Body of pancreas (tissue), 4 donors: ENCODE data around the gene DMD. TPM values are rescaled to one million over a fixed set of nuclear protein-coding genes. Genes with fewer than 3 reads are reported as not detected.
"Not testable (repeated sequence)": the region's sequence is repeated elsewhere in the genome, so short reads cannot be mapped to it uniquely, and the experiment has no call there.

Experiments
- ATAC-seq: fragments of 150-250 bp; one replicate; pipeline ENCODE4 v1.9.1; 2016
- DNase-seq, 4 donors: peaks; one replicate each; pipeline ENCODE4 v3.0.0-alpha.2; 2019
- H3K27ac ChIP-seq, 4 donors: fragments of 200-600 bp; sonication (generic); 1 replicate in 3 of 4; 2 replicates in 1 of 4; pipeline versions ENCODE4 v1.5.1 to v1.6.1; 2016 to 2019; ENCODE audit warnings: mild to moderate bottlenecking in 1 of 4, mixed read lengths in 1 of 4, moderate library complexity in 1 of 4
- H3K27me3 ChIP-seq, 2 donors: fragments of 200-600 bp; sonication (generic); one replicate each; pipeline ENCODE4 v1.6.0; 2016; ENCODE audit warnings: mild to moderate bottlenecking in 1 of 2
- H3K36me3 ChIP-seq, 2 donors: fragments of 200-600 bp; sonication (generic); replicated peaks in 1 of 2; 2 replicates each; pipeline ENCODE4 v1.5.1; 2016; ENCODE audit warnings: low read depth in 2 of 2; ENCODE audit not compliant: insufficient read depth in 1 of 2
- H3K4me1 ChIP-seq: fragments of 200-600 bp; sonication (generic); one replicate; pipeline ENCODE4 v1.6.0; 2016
- H3K4me3 ChIP-seq, 2 donors: fragments of 200-600 bp; sonication (generic); 1 replicate in 1 of 2; 2 replicates in 1 of 2; pipeline ENCODE4 v1.5.1; 2016 to 2019
- H3K9me3 ChIP-seq, 3 donors: fragments of 200-600 bp; sonication (generic); 1 replicate in 2 of 3; 2 replicates in 1 of 3; pipeline ENCODE4 v1.5.1; 2016
- CTCF ChIP-seq, 7 experiments: fragments of 450-650 bp in 4 of 7; fragments of 200-600 bp in 3 of 7; sonication (generic) in 3 of 7; IDR thresholded peaks; one replicate each; pipeline ENCODE4 v1.5.1; 2016 to 2019; ENCODE audit warnings: antibody characterized with exemption in 7 of 7
- POLR2A ChIP-seq, 3 donors: fragments of 450-650 bp; IDR thresholded peaks; one replicate each; pipeline ENCODE4 v1.6.1; 2016; ENCODE audit warnings: antibody characterized with exemption in 3 of 3, mild to moderate bottlenecking in 2 of 3
- WGBS, 2 donors: methylation state at CpG; one replicate each; pipeline ENCODE4 v1.1.5; 2017; 5-methylcytosine and 5-hydroxymethylcytosine counted together
- intact Hi-C: fragments of 100-400 bp; cut with DNase I; formaldehyde crosslinking; loops from one replicate; pipeline ENCODE4 v1.15.1; 2023
- total RNA-seq, 2 donors: library from RNA; depleted of rRNA; stranded (reverse); fragments of >200 nt; gene quantifications; one replicate each; pipeline ENCODE4 v1.1.0, GENCODE V29; 2016

The DMD gene
- total RNA-seq, 2 donors from 2014 or later = 28.5 to 38.6 TPM

- Histone ChIP-seq H3K27ac (no peak overlapping the region), H3K9me3 (no peaks in the 10 kb centered on the region), H3K4me3 (no peak overlapping the region), H3K36me3 (no peaks in the 10 kb centered on the region), H3K4me1 (no peaks in the 10 kb centered on the region), H3K27me3 (no peaks in the 10 kb centered on the region)
- TF ChIP-seq CTCF (IDR thresholded peaks at IDR 0.05) = no peak
- TF ChIP-seq POLR2A (IDR thresholded peaks at IDR 0.05) = no peak
- intact Hi-C loops = no loop called here
- ATAC-seq = no peak
- WGBS, 2 donors = 81 to 87% methylated on average over 2 of the region's 2 CpGs
- no peak for DNase-seq
Measured at GRCh38 chrX:31591355-31591754, 1620.0 kb downstream of the DMD start.

- H3K4me1 ChIP-seq = no peaks in the 10 kb centered on the region
- intact Hi-C loops = no loop called here
- ATAC-seq = no peak
- no peak for DNase-seq
- WGBS, 2 donors = 73 to 74% methylated on average over 5 of the region's 5 CpGs
- H3K4me3 ChIP-seq = no peak overlapping the region
- no peaks in the 10 kb centered on the region for H3K27me3 ChIP-seq
- no peak for TF ChIP-seq POLR2A (IDR thresholded peaks at IDR 0.05)
- no peak for TF ChIP-seq CTCF (IDR thresholded peaks at IDR 0.05)
- no peak overlapping the region for H3K27ac ChIP-seq
- no peaks in the 10 kb centered on the region for H3K9me3 ChIP-seq
- no peaks in the 10 kb centered on the region for H3K36me3 ChIP-seq
Measured at GRCh38 chrX:31590581-31591114, 1620.7 kb downstream of the DMD start.

GRCh38 chrX:31589503-31589902, 1621.8 kb downstream of the DMD start:
- Histone ChIP-seq H3K27ac (no peak overlapping the region), H3K9me3 (no peaks in the 10 kb centered on the region), H3K27me3 (no peaks in the 10 kb centered on the region), H3K4me1 (no peaks in the 10 kb centered on the region), H3K4me3 (no peak overlapping the region), H3K36me3 (no peaks in the 10 kb centered on the region)
- DNase-seq (no peak), ATAC-seq (no peak)
- no peak for TF ChIP-seq CTCF (IDR thresholded peaks at IDR 0.05)
- TF ChIP-seq POLR2A (IDR thresholded peaks at IDR 0.05) = no peak
- intact Hi-C loops = no loop called here
- 25 to 34% methylated on average over 3 of the region's 3 CpGs for WGBS, 2 donors

GRCh38 chrX:31588355-31588754, 1623.0 kb downstream of the DMD start:
- WGBS, 2 donors = 82 to 90% methylated on average over 1 to 2 of the region's 2 CpGs
- ATAC-seq = no peak

GRCh38 chrX:31583892-31584291, 1627.5 kb downstream of the DMD start:
- H3K9me3 ChIP-seq, ATAC-seq, DNase-seq, H3K27me3 ChIP-seq, intact Hi-C loops, H3K27ac ChIP-seq, H3K4me3 ChIP-seq, H3K4me1 ChIP-seq, H3K36me3 ChIP-seq: not testable (repeated sequence)
- WGBS, 2 donors = 73 to 96% methylated on average over 2 to 3 of the region's 3 CpGs

More at GRCh38 chrX:31588355-31588754, 1623.0 kb downstream of the DMD start:
- Histone ChIP-seq H3K9me3 (no peaks in the 10 kb centered on the region), H3K4me3 (no peak overlapping the region), H3K36me3 (no peaks in the 10 kb centered on the region), H3K27me3 (no peaks in the 10 kb centered on the region), H3K4me1 (no peaks in the 10 kb centered on the region), H3K27ac (no peak overlapping the region)
- intact Hi-C loops = no loop called here
- TF ChIP-seq CTCF (IDR thresholded peaks at IDR 0.05) (no peak), POLR2A (IDR thresholded peaks at IDR 0.05) (no peak)
- DNase-seq = no peak
